ENCODE measurements around the gene PTN. TPM values are rescaled to one million over a fixed set of nuclear protein-coding genes. Genes with fewer than 3 reads are reported as not detected.

PTN gene
- total RNA-seq, 1 donor from 2014 or later, result 3.6 TPM

GRCh38 chr7:137287651-137288258 is 55.8 kb downstream of the PTN start:
- no peaks in the 10 kb centered on the region for H3K9me3 Mint-ChIP-seq (ENCODE audit: low read depth)

GRCh38 chr7:137283153-137283552 is 60.4 kb downstream of the PTN start:
- Mint-ChIP-seq H3K9me3 (ENCODE audit: low read depth) (no peaks in the 10 kb centered on the region), H3K27me3 (ENCODE audit: low read depth) (no peaks in the 10 kb centered on the region), H3K36me3 (ENCODE audit: low read depth) (no peaks in the 10 kb centered on the region), H3K27ac (ENCODE audit: unreplicated experiment) (no peak overlapping the region), H3K4me1 (ENCODE audit: low read depth) (no peaks in the 10 kb centered on the region), H3K4me3 (ENCODE audit: unreplicated experiment) (no peak overlapping the region)
- no peak for DNase-seq (ENCODE audit: low spot score)
- no peak for TF ChIP-seq CTCF (IDR thresholded peaks at IDR 0.05)

More at GRCh38 chr7:137287651-137288258, 55.8 kb downstream of the PTN start:
- H3K27me3 Mint-ChIP-seq (ENCODE audit: low read depth), result no peaks in the 10 kb centered on the region
- TF ChIP-seq CTCF (IDR thresholded peaks at IDR 0.05), result peak; percentile 71
- H3K4me1 Mint-ChIP-seq (ENCODE audit: low read depth), result no peaks in the 10 kb centered on the region
- no peak overlapping the region for H3K27ac Mint-ChIP-seq (ENCODE audit: unreplicated experiment)
- H3K4me3 Mint-ChIP-seq (ENCODE audit: unreplicated experiment), result no peak overlapping the region
- no peaks in the 10 kb centered on the region for H3K36me3 Mint-ChIP-seq (ENCODE audit: low read depth)
- no peak for DNase-seq (ENCODE audit: low spot score)

- no peaks in the 10 kb centered on the region for H3K36me3 Mint-ChIP-seq (ENCODE audit: low read depth)
- no peak for DNase-seq (ENCODE audit: low spot score)
These were observed 61.5 kb downstream of the PTN start for GRCh38 chr7:137282043-137282442.

GRCh38 chr7:137276189-137276588 is 67.3 kb downstream of the PTN start:
- no peak for DNase-seq (ENCODE audit: low spot score)
- Mint-ChIP-seq H3K9me3 (ENCODE audit: low read depth) (no peaks in the 10 kb centered on the region), H3K4me1 (ENCODE audit: low read depth) (no peaks in the 10 kb centered on the region), H3K36me3 (ENCODE audit: low read depth) (no peaks in the 10 kb centered on the region), H3K27me3 (ENCODE audit: low read depth) (no peaks in the 10 kb centered on the region), H3K4me3 (ENCODE audit: unreplicated experiment) (no peak overlapping the region), H3K27ac (ENCODE audit: unreplicated experiment) (no peak overlapping the region)
- no peak for TF ChIP-seq CTCF (IDR thresholded peaks at IDR 0.05)

More at GRCh38 chr7:137282043-137282442, 61.5 kb downstream of the PTN start:
- Mint-ChIP-seq H3K27ac (ENCODE audit: unreplicated experiment) (no peak overlapping the region), H3K4me3 (ENCODE audit: unreplicated experiment) (no peak overlapping the region), H3K9me3 (ENCODE audit: low read depth) (no peaks in the 10 kb centered on the region), H3K27me3 (ENCODE audit: low read depth) (no peaks in the 10 kb centered on the region), H3K4me1 (ENCODE audit: low read depth) (no peaks in the 10 kb centered on the region)
- TF ChIP-seq CTCF (IDR thresholded peaks at IDR 0.05), result no peak

- Mint-ChIP-seq H3K9me3 (ENCODE audit: low read depth) (no peaks in the 10 kb centered on the region), H3K4me3 (ENCODE audit: unreplicated experiment) (no peak overlapping the region), H3K36me3 (ENCODE audit: low read depth) (peaks cover 1% of the 10 kb centered on the region), H3K4me1 (ENCODE audit: low read depth) (no peaks in the 10 kb centered on the region), H3K27ac (ENCODE audit: unreplicated experiment) (no peak overlapping the region), H3K27me3 (ENCODE audit: low read depth) (no peaks in the 10 kb centered on the region)
- DNase-seq (ENCODE audit: low spot score), result no peak
- TF ChIP-seq CTCF (IDR thresholded peaks at IDR 0.05), result no peak
These were observed 71.3 kb downstream of the PTN start for GRCh38 chr7:137272249-137272648.

Measured in chondrocyte (in vitro differentiated cells).